WERI-Rb-1 (cell line): ENCODE measurements around the gene DNM3.

Experiments used
- DNase-seq: peaks from one replicate; pipeline ENCODE4 v3.0.0-alpha.2; 2020
- H3K27ac ChIP-seq: fragments of 250-450 bp; sonication (Bioruptor Pico); 2 replicates; pipeline ENCODE4 v1.5.1; 2020; ENCODE audit warnings: mild to moderate bottlenecking, moderate library complexity
- H3K27me3 ChIP-seq: fragments of 250-450 bp; sonication (Bioruptor Pico); 2 replicates; pipeline ENCODE4 v1.5.1; 2021; ENCODE audit warnings: mild to moderate bottlenecking, low read depth, moderate library complexity; ENCODE audit not compliant: insufficient read depth, severe bottlenecking
- H3K36me3 ChIP-seq: fragments of 250-450 bp; sonication (Bioruptor Pico); 2 replicates; pipeline ENCODE4 v1.5.1; 2020; ENCODE audit warnings: mild to moderate bottlenecking, moderate library complexity
- H3K4me3 ChIP-seq: 2 replicates; pipeline ENCODE4 v1.5.1; 2011; ENCODE audit warnings: low read depth, mild to moderate bottlenecking, control low read depth, low read length
- H3K9me3 ChIP-seq: fragments of 250-450 bp; sonication (Bioruptor Pico); 2 replicates; pipeline ENCODE4 v1.5.1; 2021; ENCODE audit warnings: mild to moderate bottlenecking, moderate library complexity; ENCODE audit not compliant: severe bottlenecking
- TF ChIP-seq, protein P1 (sequence below): IDR thresholded peaks from 2 replicates; pipeline ENCODE4 v1.5.1; 2011; ENCODE audit warnings: low read depth, mild to moderate bottlenecking, control low read depth, inconsistent platforms, low read length

DNM3 gene

GRCh38 chr1:172135978-172136610 lies 294.8 kb downstream of the DNM3 start:
- H3K27me3 ChIP-seq: no peaks in the 10 kb centered on the region
- no peak overlapping the region for H3K27ac ChIP-seq
- no peaks in the 10 kb centered on the region for H3K9me3 ChIP-seq
- H3K4me3 ChIP-seq: no peak overlapping the region
- TF ChIP-seq, protein P1, sequence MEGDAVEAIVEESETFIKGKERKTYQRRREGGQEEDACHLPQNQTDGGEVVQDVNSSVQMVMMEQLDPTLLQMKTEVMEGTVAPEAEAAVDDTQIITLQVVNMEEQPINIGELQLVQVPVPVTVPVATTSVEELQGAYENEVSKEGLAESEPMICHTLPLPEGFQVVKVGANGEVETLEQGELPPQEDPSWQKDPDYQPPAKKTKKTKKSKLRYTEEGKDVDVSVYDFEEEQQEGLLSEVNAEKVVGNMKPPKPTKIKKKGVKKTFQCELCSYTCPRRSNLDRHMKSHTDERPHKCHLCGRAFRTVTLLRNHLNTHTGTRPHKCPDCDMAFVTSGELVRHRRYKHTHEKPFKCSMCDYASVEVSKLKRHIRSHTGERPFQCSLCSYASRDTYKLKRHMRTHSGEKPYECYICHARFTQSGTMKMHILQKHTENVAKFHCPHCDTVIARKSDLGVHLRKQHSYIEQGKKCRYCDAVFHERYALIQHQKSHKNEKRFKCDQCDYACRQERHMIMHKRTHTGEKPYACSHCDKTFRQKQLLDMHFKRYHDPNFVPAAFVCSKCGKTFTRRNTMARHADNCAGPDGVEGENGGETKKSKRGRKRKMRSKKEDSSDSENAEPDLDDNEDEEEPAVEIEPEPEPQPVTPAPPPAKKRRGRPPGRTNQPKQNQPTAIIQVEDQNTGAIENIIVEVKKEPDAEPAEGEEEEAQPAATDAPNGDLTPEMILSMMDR: no peak
- H3K36me3 ChIP-seq: no peaks in the 10 kb centered on the region
- DNase-seq: no peak

DNA sequence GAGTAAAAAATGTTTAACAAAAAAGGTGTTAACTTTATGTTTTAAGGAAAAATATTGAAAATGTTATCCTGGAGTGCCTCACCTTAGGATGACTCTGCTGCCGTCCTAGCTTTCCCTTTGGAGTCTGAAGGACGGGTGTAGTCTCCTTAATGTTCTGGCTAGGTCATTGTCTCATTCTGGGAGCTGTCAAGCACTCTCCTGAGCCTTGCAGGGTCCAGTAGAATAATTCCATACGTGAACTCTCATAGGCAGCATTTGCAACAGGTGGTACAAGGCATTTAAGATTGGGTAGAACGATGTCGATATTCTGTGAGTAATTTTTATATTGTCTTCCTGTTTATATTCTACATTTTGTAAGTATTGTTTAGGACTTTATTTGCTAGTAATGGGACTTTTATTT lies 295.6 kb downstream of the DNM3 start:
- H3K9me3 ChIP-seq: no peaks in the 10 kb centered on the region
- TF ChIP-seq, protein P1: no peak
- no peaks in the 10 kb centered on the region for H3K27me3 ChIP-seq
- no peak for DNase-seq
- no peaks in the 10 kb centered on the region for H3K36me3 ChIP-seq
- H3K27ac ChIP-seq: no peak overlapping the region
- H3K4me3 ChIP-seq: no peak overlapping the region

DNA sequence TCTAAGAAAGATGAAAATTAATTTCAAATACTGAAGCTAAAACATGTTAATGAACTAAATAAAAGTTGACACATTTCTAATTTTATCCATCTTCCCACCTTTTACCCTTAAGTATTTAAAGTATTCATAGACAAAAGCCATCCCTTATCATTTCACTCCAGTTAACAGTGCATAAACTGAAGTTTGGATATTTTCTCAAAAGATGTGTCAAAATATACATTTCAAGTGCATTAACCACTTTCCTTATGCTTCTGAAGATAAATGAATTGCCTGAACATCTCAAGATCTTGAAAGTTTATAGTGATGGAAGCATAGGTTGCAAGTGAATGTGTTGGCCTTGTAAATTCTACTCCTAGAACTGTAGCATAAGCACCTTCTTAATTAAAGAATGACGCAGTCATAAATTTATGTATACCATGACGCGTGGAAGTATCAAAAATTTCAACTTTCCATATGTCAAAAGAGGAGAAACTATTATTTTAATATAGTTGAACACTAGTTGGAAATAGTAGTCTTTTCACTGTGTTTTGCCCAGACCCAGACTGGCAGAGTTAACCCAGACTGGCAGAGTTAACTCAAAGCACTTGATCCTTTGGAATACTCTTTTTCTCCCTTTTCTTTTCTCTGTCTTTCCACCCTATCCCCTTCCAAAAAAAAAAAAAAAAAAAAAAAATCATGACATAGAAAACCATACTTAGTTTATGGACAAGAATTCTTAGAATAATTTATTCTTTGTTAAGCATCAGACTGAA lies 296.6 kb downstream of the DNM3 start:
- TF ChIP-seq, protein P1: no peak
- no peak overlapping the region for H3K27ac ChIP-seq
- H3K27me3 ChIP-seq: no peaks in the 10 kb centered on the region
- H3K4me3 ChIP-seq: no peak overlapping the region
- no peaks in the 10 kb centered on the region for H3K9me3 ChIP-seq
- DNase-seq: no peak
- H3K36me3 ChIP-seq: no peaks in the 10 kb centered on the region

DNA sequence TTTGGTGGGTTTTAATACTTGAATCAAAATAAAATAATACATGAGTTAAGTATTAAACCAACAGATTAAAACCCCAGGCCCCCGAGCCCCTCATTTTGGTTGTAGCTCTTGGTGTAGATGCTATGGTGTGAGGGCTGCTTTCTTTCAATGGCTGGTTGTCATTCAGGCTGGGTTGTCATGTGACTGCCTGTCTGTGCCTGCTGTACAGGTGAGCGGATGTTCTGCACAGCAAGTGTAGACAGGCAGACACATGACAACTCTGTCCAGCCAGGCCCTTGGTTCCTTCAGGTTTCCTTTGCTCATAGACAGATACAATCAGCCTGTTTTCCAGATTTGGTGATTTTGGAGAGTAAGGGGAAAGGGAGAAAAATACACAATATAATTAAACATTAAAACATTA lies 297.3 kb downstream of the DNM3 start:
- no peak for DNase-seq
- H3K27me3 ChIP-seq: no peaks in the 10 kb centered on the region

GRCh38 chr1:172139196-172139595 lies 297.9 kb downstream of the DNM3 start:
- no peaks in the 10 kb centered on the region for H3K36me3 ChIP-seq
- no peaks in the 10 kb centered on the region for H3K9me3 ChIP-seq
- no peak for DNase-seq
- no peak overlapping the region for H3K4me3 ChIP-seq
- TF ChIP-seq, protein P1: no peak
- H3K27me3 ChIP-seq: no peaks in the 10 kb centered on the region
- no peak overlapping the region for H3K27ac ChIP-seq

More for the DNA sequence above, 297.3 kb downstream of the DNM3 start:
- H3K4me3 ChIP-seq: no peak overlapping the region
- no peak overlapping the region for H3K27ac ChIP-seq
- H3K9me3 ChIP-seq: no peaks in the 10 kb centered on the region
- no peaks in the 10 kb centered on the region for H3K36me3 ChIP-seq
- TF ChIP-seq, protein P1: no peak
